A673 (cell line): ENCODE data around the gene LDLRAP1. TPM values are rescaled to one million over a fixed set of nuclear protein-coding genes. Genes with fewer than 3 reads are reported as not detected.

Experiments
- BruUV-seq: library from RNA; stranded (reverse); fragments of 400-500 nt; replicated peaks from 2 replicates; lab custom pipeline; 2021; lab: Mats Ljungman, UMichigan
- CTCF ChIA-PET: fragments of 300-600 bp; sonication (Branson Sonifier 250); formaldehyde crosslinking; loops from one replicate; lab custom pipeline; 2022; ENCODE audit warnings: antibody characterized with exemption; lab: Charles Lee
- POLR2A ChIA-PET: fragments of 300-600 bp; sonication (Branson Sonifier 250); formaldehyde crosslinking; loops from one replicate; lab custom pipeline; 2022; ENCODE audit warnings: antibody characterized with exemption; ENCODE audit not compliant: low non-redundant PET; lab: Charles Lee
- DNase-seq: peaks from one replicate; pipeline ENCODE4 v3.0.0-alpha.2; 2015; ENCODE audit warnings: low spot score
- H3K27ac ChIP-seq: fragments of 200-600 bp; sonication (generic); 2 replicates; pipeline ENCODE4 v1.5.1; 2016; ENCODE audit warnings: mixed run types, low read depth, mild to moderate bottlenecking, mixed read lengths, antibody characterized with exemption, low read length; ENCODE audit not compliant: poor library complexity, severe bottlenecking
- H3K27me3 ChIP-seq: fragments of 200-600 bp; sonication (generic); replicated peaks from 2 replicates; pipeline ENCODE4 v1.6.1; 2017; ENCODE audit warnings: mixed run types, low read depth, mild to moderate bottlenecking, mixed read lengths, antibody characterized with exemption, low read length; ENCODE audit not compliant: insufficient read depth, poor library complexity
- H3K36me3 ChIP-seq: fragments of 200-600 bp; sonication (generic); 2 replicates; pipeline ENCODE4 v1.6.1; 2016; ENCODE audit warnings: mixed run types, mild to moderate bottlenecking, mixed read lengths, antibody characterized with exemption, low read length; ENCODE audit not compliant: insufficient read depth, poor library complexity, severe bottlenecking
- H3K4me1 ChIP-seq: fragments of 200-600 bp; sonication (generic); 2 replicates; pipeline ENCODE4 v1.6.1; 2017; ENCODE audit warnings: mixed run types, mild to moderate bottlenecking, mixed read lengths, antibody characterized with exemption, low read length; ENCODE audit not compliant: insufficient read depth, poor library complexity, severe bottlenecking
- H3K4me3 ChIP-seq: fragments of 200-600 bp; sonication (generic); 2 replicates; pipeline ENCODE4 v1.5.1; 2016; ENCODE audit warnings: low read depth, mixed run types, mild to moderate bottlenecking, mixed read lengths, low read length; ENCODE audit not compliant: poor library complexity, severe bottlenecking
- H3K9me3 ChIP-seq: fragments of 200-600 bp; sonication (generic); 2 replicates; pipeline ENCODE4 v1.6.1; 2016; ENCODE audit warnings: mixed run types, low read depth, mild to moderate bottlenecking, mixed read lengths, antibody characterized with exemption, low read length; ENCODE audit not compliant: poor library complexity, severe bottlenecking
- EZH2 ChIP-seq: fragments of 200-600 bp; sonication (generic); IDR thresholded peaks from 2 replicates; pipeline ENCODE4 v1.6.1; 2017; ENCODE audit warnings: borderline replicate concordance, low read depth, mild to moderate bottlenecking, mixed read lengths, antibody characterized with exemption, low read length; ENCODE audit not compliant: poor library complexity, severe bottlenecking
- intact Hi-C: fragments of 100-400 bp; cut with micrococcal nuclease; formaldehyde crosslinking; loops from one replicate; pipeline ENCODE4 v1.10.0; 2022; ENCODE audit not compliant: unreplicated experiment
- total RNA-seq: library from RNA; stranded (reverse); gene quantifications from 2 replicates; pipeline ENCODE4 v1.2.3, GENCODE V29; 2021
- TF ChIP-seq, protein P1 (sequence below): fragments of 300-800, 200-600 bp; sonication (generic); conservative IDR thresholded peaks from 2 replicates; pipeline ENCODE4 v1.5.1; 2017; ENCODE audit warnings: low read depth, mild to moderate bottlenecking, antibody characterized with exemption, low read length, moderate library complexity, mixed read lengths

The LDLRAP1 gene
- total RNA-seq, 1 experiment from 2014 or later = 5.5 TPM

DNA sequence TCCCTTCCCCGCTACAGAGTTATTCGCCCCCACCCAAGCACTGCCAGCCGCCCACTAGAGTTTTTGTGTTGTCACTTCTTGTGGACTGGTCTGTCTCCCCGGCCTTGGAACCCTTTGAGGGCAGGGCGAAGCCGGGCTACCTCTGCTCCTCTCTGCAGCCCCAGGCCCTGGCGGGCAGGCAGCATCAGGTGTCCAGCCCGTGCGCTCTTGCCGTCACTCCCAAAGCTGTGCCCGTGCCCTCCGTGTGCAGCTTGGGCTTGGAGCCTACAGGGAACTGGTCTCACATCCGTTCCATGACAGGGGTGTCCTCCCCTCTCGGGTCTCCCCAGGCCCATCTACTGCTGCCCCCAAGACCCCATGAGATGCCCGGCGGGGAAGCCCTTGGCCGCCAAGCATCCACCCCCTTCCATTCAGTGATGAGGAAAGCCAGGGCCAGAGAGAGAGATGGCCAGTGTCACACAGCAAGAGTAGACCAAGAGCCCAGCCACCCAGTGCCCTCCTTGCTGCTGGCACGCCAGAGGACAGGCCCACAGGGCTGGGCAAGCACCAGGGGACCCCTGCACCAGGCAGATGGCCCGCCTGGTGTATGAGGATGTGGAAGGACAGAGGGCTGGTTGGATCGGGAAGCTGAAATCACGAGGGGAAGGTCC is 15.3 kb upstream of the LDLRAP1 start:
- ChIA-PET POLR2A (no interaction called here), CTCF (no interaction called here)
- H3K36me3 ChIP-seq = no peaks in the 10 kb centered on the region
- H3K27ac ChIP-seq = no peak overlapping the region
- TF ChIP-seq, protein P1, sequence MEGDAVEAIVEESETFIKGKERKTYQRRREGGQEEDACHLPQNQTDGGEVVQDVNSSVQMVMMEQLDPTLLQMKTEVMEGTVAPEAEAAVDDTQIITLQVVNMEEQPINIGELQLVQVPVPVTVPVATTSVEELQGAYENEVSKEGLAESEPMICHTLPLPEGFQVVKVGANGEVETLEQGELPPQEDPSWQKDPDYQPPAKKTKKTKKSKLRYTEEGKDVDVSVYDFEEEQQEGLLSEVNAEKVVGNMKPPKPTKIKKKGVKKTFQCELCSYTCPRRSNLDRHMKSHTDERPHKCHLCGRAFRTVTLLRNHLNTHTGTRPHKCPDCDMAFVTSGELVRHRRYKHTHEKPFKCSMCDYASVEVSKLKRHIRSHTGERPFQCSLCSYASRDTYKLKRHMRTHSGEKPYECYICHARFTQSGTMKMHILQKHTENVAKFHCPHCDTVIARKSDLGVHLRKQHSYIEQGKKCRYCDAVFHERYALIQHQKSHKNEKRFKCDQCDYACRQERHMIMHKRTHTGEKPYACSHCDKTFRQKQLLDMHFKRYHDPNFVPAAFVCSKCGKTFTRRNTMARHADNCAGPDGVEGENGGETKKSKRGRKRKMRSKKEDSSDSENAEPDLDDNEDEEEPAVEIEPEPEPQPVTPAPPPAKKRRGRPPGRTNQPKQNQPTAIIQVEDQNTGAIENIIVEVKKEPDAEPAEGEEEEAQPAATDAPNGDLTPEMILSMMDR = no peak
- no peak for TF ChIP-seq EZH2
- intact Hi-C loops = no loop called here
- BruUV-seq = no TSS peak
- H3K4me1 ChIP-seq = peaks cover 1% of the 10 kb centered on the region
- no peaks in the 10 kb centered on the region for H3K9me3 ChIP-seq
- H3K27me3 ChIP-seq = no peaks in the 10 kb centered on the region
- H3K4me3 ChIP-seq = no peak overlapping the region
- DNase-seq = no peak

DNA sequence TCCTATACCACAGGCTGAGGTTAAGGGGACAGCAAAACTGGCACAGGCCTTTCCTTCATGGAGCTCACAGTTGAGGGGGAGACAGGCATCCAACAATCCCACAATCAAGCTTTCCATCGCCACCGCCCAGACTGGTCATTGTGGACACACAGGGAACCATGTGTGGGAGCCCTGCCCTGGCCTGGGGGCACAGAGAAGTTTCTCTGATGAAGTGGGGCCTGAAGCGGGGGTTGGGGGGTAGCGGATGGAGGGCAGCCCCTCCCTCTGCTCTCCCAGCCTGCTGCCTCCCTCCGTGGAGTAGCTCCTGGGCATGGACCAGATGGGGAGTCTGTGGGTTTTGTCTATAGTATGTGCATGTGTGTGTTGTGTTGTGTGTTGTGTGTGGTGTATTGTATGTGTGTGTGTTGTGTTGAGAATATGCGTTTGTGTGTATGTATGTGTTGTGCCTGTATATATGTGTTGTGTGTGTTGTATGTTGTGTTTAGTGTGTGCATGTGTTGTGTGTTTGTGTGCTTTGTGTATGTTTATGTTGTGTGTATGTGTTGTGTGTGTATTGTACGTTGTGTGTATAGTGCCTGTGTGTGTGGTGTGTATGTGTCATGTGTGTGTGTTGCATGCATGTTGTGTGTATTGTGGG is 14.4 kb upstream of the LDLRAP1 start:
- no peak overlapping the region for H3K4me3 ChIP-seq
- DNase-seq = no peak
- TF ChIP-seq, protein P1 = no peak
- no peak for TF ChIP-seq EZH2
- no peaks in the 10 kb centered on the region for H3K27me3 ChIP-seq
- H3K36me3 ChIP-seq = no peaks in the 10 kb centered on the region
- H3K4me1 ChIP-seq = no peaks in the 10 kb centered on the region
- BruUV-seq = no TSS peak
- no peaks in the 10 kb centered on the region for H3K9me3 ChIP-seq
- CTCF ChIA-PET = no interaction called here
- no peak overlapping the region for H3K27ac ChIP-seq
- intact Hi-C loops = no loop called here
- POLR2A ChIA-PET = no interaction called here

DNA sequence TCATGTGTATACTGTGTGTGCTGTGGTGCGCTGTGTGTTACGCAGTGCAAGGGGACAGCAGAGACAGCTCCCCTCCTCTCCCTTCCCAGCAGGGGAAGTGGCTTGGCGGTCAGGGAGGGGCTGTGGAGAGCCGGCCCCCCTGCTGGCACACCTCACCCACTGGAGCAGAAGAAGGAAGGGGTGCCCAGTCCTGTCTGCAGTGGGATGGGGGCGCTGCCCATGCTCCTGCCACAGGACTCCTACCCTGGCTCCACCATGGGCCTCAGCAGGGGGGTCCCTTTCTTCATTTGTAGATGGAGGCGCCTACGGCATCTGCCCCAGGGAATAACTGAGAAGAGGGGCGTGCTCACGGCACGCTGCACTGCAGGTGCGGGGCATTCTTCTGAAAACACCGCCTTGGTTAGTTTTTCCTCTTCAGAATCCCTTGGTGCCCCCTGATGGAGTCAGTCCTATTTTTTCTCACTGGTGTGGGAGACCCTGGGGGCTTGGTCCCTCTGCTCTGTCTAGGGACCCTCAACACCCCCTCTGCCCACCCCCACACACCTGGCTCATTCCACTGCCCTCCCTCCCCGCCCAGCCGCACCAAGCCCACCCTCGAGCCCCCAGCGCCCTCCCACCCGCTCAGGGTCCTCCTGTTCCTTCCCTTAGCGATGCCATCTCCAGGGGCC is 13.8 kb upstream of the LDLRAP1 start:
- H3K4me3 ChIP-seq = no peak overlapping the region
- CTCF ChIA-PET = no interaction called here
- DNase-seq = no peak
- H3K9me3 ChIP-seq = no peaks in the 10 kb centered on the region
- BruUV-seq = no TSS peak
- no peaks in the 10 kb centered on the region for H3K36me3 ChIP-seq
- H3K4me1 ChIP-seq = no peaks in the 10 kb centered on the region
- TF ChIP-seq EZH2 = no peak
- TF ChIP-seq, protein P1 = no peak
- no peak overlapping the region for H3K27ac ChIP-seq
- POLR2A ChIA-PET = no interaction called here
- intact Hi-C loops = no loop called here
- H3K27me3 ChIP-seq = no peaks in the 10 kb centered on the region
